CD14-positive monocyte (primary cell): ENCODE measurements around the gene SPRR5. TPM values are rescaled to one million over a fixed set of nuclear protein-coding genes. Genes with fewer than 3 reads are reported as not detected.

Experiments
- DNase-seq, 3 donors: peaks; one replicate each; pipeline ENCODE4 v3.0.0-alpha.2; 2011 to 2022
- H2AFZ ChIP-seq: 2 replicates; pipeline ENCODE4 v1.6.0; 2012; ENCODE audit warnings: mild to moderate bottlenecking, low read depth, low read length, inconsistent platforms; ENCODE audit not compliant: insufficient read depth, poor library complexity, severe bottlenecking
- H3K27ac ChIP-seq, 2 donors: 1 replicate in 1 of 2; 2 replicates in 1 of 2; pipeline ENCODE4 v1.5.1; 2012 to 2013; ENCODE audit warnings: low read length in 2 of 2, control low read depth in 1 of 2, inconsistent platforms in 1 of 2, low read depth in 1 of 2, mild to moderate bottlenecking in 1 of 2
- H3K27me3 ChIP-seq, 2 donors: one replicate each; pipeline versions ENCODE4 v1.6.0 to v1.6.1; 2011 to 2013; ENCODE audit warnings: low read length in 2 of 2; ENCODE audit not compliant: control insufficient read depth in 2 of 2, insufficient read depth in 2 of 2
- H3K36me3 ChIP-seq, 2 donors: replicated peaks in 1 of 2; 1 replicate in 1 of 2; 2 replicates in 1 of 2; pipeline versions ENCODE4 v1.5.1 to v1.6.1; 2012 to 2013; ENCODE audit warnings: low read length in 2 of 2, control low read depth in 1 of 2, inconsistent platforms in 1 of 2, mild to moderate bottlenecking in 1 of 2; ENCODE audit not compliant: insufficient read depth in 2 of 2, control insufficient read depth in 1 of 2
- H3K4me1 ChIP-seq, 2 donors: 1 replicate in 1 of 2; 2 replicates in 1 of 2; pipeline versions ENCODE4 v1.5.1 to v1.6.1; 2012 to 2013; ENCODE audit warnings: low read length in 2 of 2, control low read depth in 1 of 2, inconsistent platforms in 1 of 2, mild to moderate bottlenecking in 1 of 2, moderate library complexity in 1 of 2; ENCODE audit not compliant: insufficient read depth in 2 of 2, control insufficient read depth in 1 of 2
- H3K4me2 ChIP-seq: replicated peaks from 2 replicates; pipeline ENCODE3; 2012; ENCODE audit warnings: low read length, moderate library complexity, mild to moderate bottlenecking; ENCODE audit not compliant: poor library complexity, severe bottlenecking; ENCODE audit errors: extremely low read depth
- H3K4me3 ChIP-seq, 3 experiments: fragments of 200-600 bp in 1 of 3; sonication (generic) in 1 of 3; replicated peaks in 1 of 3; 1 replicate in 2 of 3; 2 replicates in 1 of 3; pipeline ENCODE4 v1.5.1; 2011 to 2013; ENCODE audit warnings: low read length in 3 of 3, mild to moderate bottlenecking in 3 of 3, control low read depth in 2 of 3, low read depth in 2 of 3, inconsistent platforms in 1 of 3, moderate library complexity in 1 of 3
- H3K79me2 ChIP-seq: 2 replicates; pipeline ENCODE4 v1.6.0; 2012; ENCODE audit warnings: mild to moderate bottlenecking, control low read depth, inconsistent platforms, low read length, moderate library complexity; ENCODE audit not compliant: insufficient read depth
- H3K9ac ChIP-seq: 2 replicates; pipeline ENCODE4 v1.6.0; 2017; ENCODE audit warnings: low read length, mild to moderate bottlenecking; ENCODE audit not compliant: insufficient read depth, poor library complexity, severe bottlenecking
- H3K9me3 ChIP-seq, 2 donors: replicated peaks in 1 of 2; 1 replicate in 1 of 2; 2 replicates in 1 of 2; pipeline versions ENCODE4 v1.5.1 to v1.6.1; 2012 to 2013; ENCODE audit warnings: low read length in 2 of 2, control low read depth in 1 of 2; ENCODE audit not compliant: control insufficient read depth in 1 of 2, insufficient read depth in 1 of 2
- H4K20me1 ChIP-seq: 2 replicates; pipeline ENCODE4 v1.6.0; 2012; ENCODE audit warnings: mild to moderate bottlenecking, low read length, control low read depth, moderate library complexity; ENCODE audit not compliant: insufficient read depth
- H3K27ac Mint-ChIP-seq, 7 donors: one replicate each; pipeline ENCODE4 v1.8.0; 2020; ENCODE audit warnings: mild to moderate bottlenecking in 7 of 7, mixed read lengths in 7 of 7, moderate library complexity in 6 of 7, inconsistent platforms in 2 of 7
- H3K27me3 Mint-ChIP-seq, 3 donors: one replicate each; pipeline ENCODE4 v1.8.0; 2021 to 2022; ENCODE audit warnings: low read depth in 3 of 3, mild to moderate bottlenecking in 3 of 3, mixed read lengths in 3 of 3, moderate library complexity in 3 of 3, inconsistent platforms in 1 of 3
- H3K36me3 Mint-ChIP-seq, 2 donors: one replicate each; pipeline ENCODE4 v1.8.0; 2020; ENCODE audit warnings: mixed read lengths in 2 of 2, inconsistent platforms in 1 of 2, mild to moderate bottlenecking in 1 of 2
- H3K4me1 Mint-ChIP-seq: one replicate; pipeline ENCODE4 v1.8.0; 2020; ENCODE audit warnings: mild to moderate bottlenecking, mixed read lengths
- H3K4me3 Mint-ChIP-seq, 2 donors: one replicate each; pipeline ENCODE4 v1.8.0; 2020; ENCODE audit warnings: mild to moderate bottlenecking in 2 of 2, mixed read lengths in 2 of 2, moderate library complexity in 1 of 2
- H3K9me3 Mint-ChIP-seq, 7 donors: one replicate each; pipeline ENCODE4 v1.8.0; 2020 to 2022; ENCODE audit warnings: mixed read lengths in 7 of 7, mild to moderate bottlenecking in 6 of 7, moderate library complexity in 6 of 7, inconsistent platforms in 2 of 7
- CTCF ChIP-seq: fragments of 200-600 bp; IDR thresholded peaks from one replicate; pipeline ENCODE4 v1.8.0; 2022; ENCODE audit warnings: antibody characterized with exemption, mild to moderate bottlenecking
- WGBS: methylation state at CpG from one replicate; pipeline ENCODE4 v1.1.5; 2013; ENCODE audit warnings: missing lambda C conversion rate; ENCODE audit not compliant: insufficient coverage; 5-methylcytosine and 5-hydroxymethylcytosine counted together
- intact Hi-C, 2 donors: fragments of 100-400 bp; cut with micrococcal nuclease; formaldehyde crosslinking; loops; one replicate each; pipeline versions ENCODE4 v1.15.0 to v1.15.1; 2023
- polyA plus RNA-seq, 3 donors: library from polyadenylated mRNA; depleted of rRNA in 1 of 3; unstranded in 2 of 3; stranded (reverse) in 1 of 3; fragments of 300-500 nt in 2 of 3; fragments of >200 nt in 1 of 3; fragmentation: Illumina TruSeq in 2 of 3; gene quantifications; 1 replicate in 2 of 3; 2 replicates in 1 of 3; pipeline ENCODE4 v1.2.3, GENCODE V29; 2012 to 2021

Gene SPRR5
- polyA plus RNA-seq, 3 donors: not detected

GRCh38 chr1:152912900-152913299 is 34.1 kb upstream of the SPRR5 start:
- Histone ChIP-seq H3K4me3 (no peak overlapping the region), H3K27ac (no peak overlapping the region), H4K20me1 (no peaks in the 10 kb centered on the region), H3K79me2 (no peaks in the 10 kb centered on the region), H2AFZ (no peak overlapping the region), H3K4me2 (no peak overlapping the region), H3K36me3 (no peaks in the 10 kb centered on the region), H3K9ac (no peak overlapping the region), H3K27me3 (peaks cover 2 to 3% of the 10 kb centered on the region in 2 donors), H3K9me3 (no peaks in the 10 kb centered on the region), H3K4me1 (no peaks in the 10 kb centered on the region)
- Mint-ChIP-seq H3K27ac (no peak overlapping the region), H3K4me3 (no peak overlapping the region), H3K4me1 (no peaks in the 10 kb centered on the region), H3K9me3 (peaks cover 0 to 5% (median 0%) of the 10 kb centered on the region in 7 donors), H3K27me3 (peaks cover 9 to 19% (median 11%) of the 10 kb centered on the region in 3 donors), H3K36me3 (no peaks in the 10 kb centered on the region)
- TF ChIP-seq CTCF: no peak
- WGBS: 84% methylated on average over 3 of the region's 5 CpGs
- no peak for DNase-seq
- intact Hi-C loops: no loop called here

- H4K20me1 ChIP-seq: no peaks in the 10 kb centered on the region
- no peak for TF ChIP-seq CTCF
- Mint-ChIP-seq H3K36me3 (no peaks in the 10 kb centered on the region), H3K27me3 (peaks cover 8 to 17% (median 12%) of the 10 kb centered on the region in 3 donors), H3K4me1 (no peaks in the 10 kb centered on the region), H3K4me3 (no peak overlapping the region), H3K27ac (no peak overlapping the region), H3K9me3 (no peaks in the 10 kb centered on the region)
- no peak overlapping the region for H3K27ac ChIP-seq
- peaks cover 3% of the 10 kb centered on the region in 2 donors for H3K27me3 ChIP-seq
- H3K4me1 ChIP-seq: no peaks in the 10 kb centered on the region
- H2AFZ ChIP-seq: no peak overlapping the region
- H3K9ac ChIP-seq: no peak overlapping the region
- no peak for DNase-seq
- no peaks in the 10 kb centered on the region for H3K79me2 ChIP-seq
- H3K4me3 ChIP-seq: no peak overlapping the region
- H3K9me3 ChIP-seq: no peaks in the 10 kb centered on the region
- H3K36me3 ChIP-seq: no peaks in the 10 kb centered on the region
- intact Hi-C loops: no loop called here
- H3K4me2 ChIP-seq: no peak overlapping the region
- WGBS: no CpG with 5 or more reads among the region's 3 CpGs
These were observed 29.2 kb upstream of the SPRR5 start for GRCh38 chr1:152917794-152918193.
